ENCODE data around the gene BBLN.

- TF ChIP-seq CTCF (IDR thresholded peaks at IDR 0.05 in 4 of 5, conservative IDR thresholded peaks at IDR 0.05 in 1 of 5) (no peak), POLR2A (IDR thresholded peaks at IDR 0.05) (no peak)
Measured at GRCh38 chr9:128146591-128147120, 13.4 kb upstream of the BBLN start.
